Kidney epithelial cell (primary cell): Measurements from ENCODE around the gene CLPX. TPM values are rescaled to one million over a fixed set of nuclear protein-coding genes. Genes with fewer than 3 reads are reported as not detected.

Experiments
- DNase-seq: peaks from one replicate; pipeline ENCODE4 v3.0.0-alpha.2; 2010; ENCODE audit warnings: low read depth
- H3K27me3 ChIP-seq: 2 replicates; pipeline ENCODE4 v1.6.0; 2011; ENCODE audit warnings: low read length; ENCODE audit not compliant: control insufficient read depth, insufficient read depth
- H3K36me3 ChIP-seq: 2 replicates; pipeline ENCODE4 v1.5.1; 2011; ENCODE audit warnings: low read length; ENCODE audit not compliant: control insufficient read depth, insufficient read depth
- H3K4me3 ChIP-seq: 2 replicates; pipeline ENCODE4 v1.5.1; 2011; ENCODE audit warnings: low read depth, mild to moderate bottlenecking, control low read depth, low read length
- CTCF ChIP-seq: IDR thresholded peaks from 2 replicates; pipeline ENCODE4 v1.5.1; 2011; ENCODE audit warnings: mild to moderate bottlenecking, moderate library complexity, low read length, control low read depth, inconsistent platforms; ENCODE audit not compliant: insufficient read depth, poor library complexity, severe bottlenecking
- total RNA-seq: library from RNA; depleted of rRNA; stranded (reverse); fragments of >200 nt; gene quantifications from 2 replicates; pipeline ENCODE4 v1.2.3, GENCODE V29; 2015

The CLPX gene
- total RNA-seq, 1 donor from 2014 or later = 29.6 TPM

- no peak overlapping the region for H3K4me3 ChIP-seq
Observed at GRCh38 chr15:65204236-65204930, 19.2 kb upstream of the CLPX start.

GRCh38 chr15:65201918-65202317 is 16.8 kb upstream of the CLPX start:
- peaks cover 2% of the 10 kb centered on the region for H3K27me3 ChIP-seq
- no peak for TF ChIP-seq CTCF
- H3K36me3 ChIP-seq = no peaks in the 10 kb centered on the region
- DNase-seq = no peak
- no peak overlapping the region for H3K4me3 ChIP-seq

More at GRCh38 chr15:65204236-65204930, 19.2 kb upstream of the CLPX start:
- H3K27me3 ChIP-seq = no peaks in the 10 kb centered on the region
- no peak for DNase-seq
- no peaks in the 10 kb centered on the region for H3K36me3 ChIP-seq
- TF ChIP-seq CTCF = no peak

GRCh38 chr15:65198571-65198970 is 13.4 kb upstream of the CLPX start:
- no peak for DNase-seq
- H3K27me3 ChIP-seq = peaks cover 2% of the 10 kb centered on the region
- no peak for TF ChIP-seq CTCF

GRCh38 chr15:65197337-65197645 is 12.1 kb upstream of the CLPX start:
- no peak for TF ChIP-seq CTCF
- no peak overlapping the region for H3K4me3 ChIP-seq

More at GRCh38 chr15:65198571-65198970, 13.4 kb upstream of the CLPX start:
- no peak overlapping the region for H3K4me3 ChIP-seq
- no peaks in the 10 kb centered on the region for H3K36me3 ChIP-seq

GRCh38 chr15:65196637-65197336 is 11.6 kb upstream of the CLPX start:
- no peak for DNase-seq
- H3K27me3 ChIP-seq = peaks cover 2% of the 10 kb centered on the region
- no peaks in the 10 kb centered on the region for H3K36me3 ChIP-seq
- no peak for TF ChIP-seq CTCF
- no peak overlapping the region for H3K4me3 ChIP-seq

More at GRCh38 chr15:65197337-65197645, 12.1 kb upstream of the CLPX start:
- no peaks in the 10 kb centered on the region for H3K36me3 ChIP-seq
- H3K27me3 ChIP-seq = peaks cover 2% of the 10 kb centered on the region
- DNase-seq = no peak

- TF ChIP-seq CTCF = no peak
- Histone ChIP-seq H3K27me3 (peaks cover 2% of the 10 kb centered on the region), H3K4me3 (no peak overlapping the region), H3K36me3 (no peaks in the 10 kb centered on the region)
- no peak for DNase-seq
Observed at GRCh38 chr15:65195548-65195923, 10.4 kb upstream of the CLPX start.
